Kidney epithelial cell (primary cell): ENCODE measurements around the gene TBC1D26. TPM values are rescaled to one million over a fixed set of nuclear protein-coding genes. Genes with fewer than 3 reads are reported as not detected.

ENCODE experiments used
- total RNA-seq: library from RNA; depleted of rRNA; stranded (reverse); fragments of >200 nt; gene quantifications from 2 replicates; pipeline ENCODE4 v1.2.3, GENCODE V29; 2015

The TBC1D26 gene
- total RNA-seq, 1 donor from 2014 or later = not detected

Other genes starting within 250 kb of the TBC1D26 start
- 8.1 and 8.4 TPM in 2 replicates for gene TVP23C, start 168.8 kb upstream of the TBC1D26 start, total RNA-seq
- 0.41 and 0.84 TPM in 2 replicates for gene FBXW10B, start 112.6 kb upstream of the TBC1D26 start, total RNA-seq
- gene TRIM16, start 48.0 kb upstream of the TBC1D26 start, total RNA-seq = 69.1 TPM in 2 replicates
- 33.7 and 62.2 TPM in 2 replicates for gene ZNF286A, start 32.5 kb upstream of the TBC1D26 start, total RNA-seq
- 6.6 and 13.0 TPM in 2 replicates for gene ADORA2B, start 212.8 kb downstream of the TBC1D26 start, total RNA-seq